PFSK-1 (cell line): Measurements from ENCODE around the gene SAMD11.

Experiments used
- FOXP2 ChIP-seq: optimal IDR thresholded peaks from 2 replicates; pipeline ENCODE3; 2011; ENCODE audit warnings: borderline replicate concordance, control low read depth, inconsistent platforms; ENCODE audit not compliant: insufficient read depth; ENCODE audit errors: extremely low read length, extremely low read depth
- POLR2AphosphoS5 ChIP-seq: IDR thresholded peaks from 2 replicates; pipeline ENCODE4 v1.6.1; 2012; ENCODE audit warnings: low read depth, mild to moderate bottlenecking, control low read depth, low read length, moderate library complexity
- REST ChIP-seq, 2 experiments: IDR thresholded peaks; 2 replicates each; pipeline versions ENCODE4 v1.6.1 to v1.8.0; 2011 to 2012; ENCODE audit warnings: low read depth in 2 of 2, low read length in 2 of 2, control low read depth in 1 of 2, inconsistent platforms in 1 of 2, mild to moderate bottlenecking in 1 of 2, moderate library complexity in 1 of 2; ENCODE audit not compliant: insufficient read depth in 1 of 2
- TAF1 ChIP-seq: IDR thresholded peaks from 2 replicates; pipeline ENCODE4 v1.6.1; 2012; ENCODE audit warnings: low read length, control low read depth, borderline replicate concordance; ENCODE audit not compliant: insufficient read depth

- TF ChIP-seq REST (IDR thresholded peaks at IDR 0.05; ENCODE audit: insufficient read depth in 1 of 2, low read depth in 2 of 2, low read length in 2 of 2) (no peak), POLR2AphosphoS5 (peak; percentile 73), TAF1 (no peak), FOXP2 (no peak)
These were observed 20.9 kb downstream of the SAMD11 start for GRCh38 chr1:944341-945325.
